D721Med (cell line): ENCODE data around the gene PDE1C.

Experiments
- DNase-seq: peaks from one replicate; pipeline ENCODE4 v3.0.0; 2011; ENCODE audit warnings: low spot score; ENCODE audit not compliant: insufficient read length
- FAIRE-seq: peaks from 2 replicates; lab custom pipeline; 2011; peaks lifted over from hg19 to GRCh38; lab: Jason Lieb, UNC
- TF ChIP-seq, protein P1 (sequence below): IDR thresholded peaks from 2 replicates; pipeline ENCODE4 v1.5.1; 2012; ENCODE audit warnings: mild to moderate bottlenecking, control low read depth; ENCODE audit not compliant: insufficient read depth; ENCODE audit errors: missing control alignments

The PDE1C gene

DNA sequence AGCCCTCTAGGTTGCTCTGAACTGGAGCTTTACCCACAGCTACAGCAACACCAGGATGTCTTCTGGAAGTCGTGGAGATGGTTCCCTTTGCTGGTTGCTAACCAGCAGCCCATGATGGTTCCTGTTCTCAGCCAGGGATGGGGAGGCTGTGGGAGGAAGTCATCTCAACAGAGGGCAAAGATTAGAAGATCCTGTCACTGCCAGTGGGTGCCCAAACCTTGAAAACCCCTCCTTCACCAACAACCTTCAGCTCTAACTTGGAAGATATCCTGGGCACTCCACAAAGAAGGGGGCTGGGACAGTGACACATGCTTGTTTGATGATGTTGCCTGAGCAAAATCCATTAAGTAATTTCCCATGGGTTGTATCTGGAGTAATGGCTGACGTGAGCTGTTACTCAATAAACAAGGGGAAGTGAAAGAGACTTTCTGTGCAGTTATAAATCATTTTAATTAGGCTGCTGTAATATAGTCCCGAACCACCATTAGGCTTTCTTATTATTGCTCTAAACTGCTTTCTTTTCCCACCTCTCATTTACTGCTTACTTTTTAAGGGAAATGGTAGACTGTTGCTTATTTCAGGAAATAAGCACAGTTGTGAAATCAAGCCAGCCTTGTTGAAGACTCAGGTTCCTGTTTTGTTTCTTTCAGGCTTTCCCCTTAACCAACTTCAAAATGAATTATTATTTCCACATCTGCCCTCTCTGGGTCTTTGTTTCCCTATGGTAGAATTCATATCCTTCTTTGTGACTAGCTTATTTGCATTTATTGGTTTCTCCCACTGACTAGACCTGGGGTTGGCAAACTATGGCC lies 258.4 kb downstream of the PDE1C start:
- DNase-seq (no peak), FAIRE-seq (no peak)
- TF ChIP-seq, protein P1, sequence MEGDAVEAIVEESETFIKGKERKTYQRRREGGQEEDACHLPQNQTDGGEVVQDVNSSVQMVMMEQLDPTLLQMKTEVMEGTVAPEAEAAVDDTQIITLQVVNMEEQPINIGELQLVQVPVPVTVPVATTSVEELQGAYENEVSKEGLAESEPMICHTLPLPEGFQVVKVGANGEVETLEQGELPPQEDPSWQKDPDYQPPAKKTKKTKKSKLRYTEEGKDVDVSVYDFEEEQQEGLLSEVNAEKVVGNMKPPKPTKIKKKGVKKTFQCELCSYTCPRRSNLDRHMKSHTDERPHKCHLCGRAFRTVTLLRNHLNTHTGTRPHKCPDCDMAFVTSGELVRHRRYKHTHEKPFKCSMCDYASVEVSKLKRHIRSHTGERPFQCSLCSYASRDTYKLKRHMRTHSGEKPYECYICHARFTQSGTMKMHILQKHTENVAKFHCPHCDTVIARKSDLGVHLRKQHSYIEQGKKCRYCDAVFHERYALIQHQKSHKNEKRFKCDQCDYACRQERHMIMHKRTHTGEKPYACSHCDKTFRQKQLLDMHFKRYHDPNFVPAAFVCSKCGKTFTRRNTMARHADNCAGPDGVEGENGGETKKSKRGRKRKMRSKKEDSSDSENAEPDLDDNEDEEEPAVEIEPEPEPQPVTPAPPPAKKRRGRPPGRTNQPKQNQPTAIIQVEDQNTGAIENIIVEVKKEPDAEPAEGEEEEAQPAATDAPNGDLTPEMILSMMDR, result no peak

DNA sequence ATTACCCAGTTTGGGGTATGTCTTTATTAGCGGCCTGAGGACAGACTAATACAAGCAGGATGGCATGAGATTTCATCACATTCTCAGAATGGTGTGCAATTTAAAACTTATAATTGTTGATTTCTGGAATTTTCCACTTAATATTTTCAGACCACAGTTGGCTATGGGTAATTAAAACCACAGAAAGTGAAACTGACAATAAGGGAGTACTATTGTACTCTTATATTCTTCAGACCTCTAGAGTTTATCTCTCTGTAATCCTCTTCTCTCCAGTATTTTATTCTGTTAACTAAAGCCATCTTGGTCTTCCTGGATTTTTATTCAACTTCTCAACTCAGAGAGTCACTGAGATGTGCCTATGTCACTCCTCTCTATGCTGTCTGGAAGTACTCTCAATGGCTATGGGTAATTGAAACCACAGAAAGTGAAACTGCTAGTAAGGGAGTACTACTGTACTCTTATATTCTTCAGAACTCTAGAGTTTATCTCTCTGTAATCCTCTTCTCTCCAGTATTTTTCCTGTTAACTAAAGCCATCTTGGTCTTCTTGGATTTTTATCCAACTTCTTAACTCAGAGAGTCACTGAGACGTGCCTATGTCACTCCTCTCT lies 264.9 kb downstream of the PDE1C start:
- TF ChIP-seq, protein P1, result no peak
- DNase-seq (no peak), FAIRE-seq (no peak)

DNA sequence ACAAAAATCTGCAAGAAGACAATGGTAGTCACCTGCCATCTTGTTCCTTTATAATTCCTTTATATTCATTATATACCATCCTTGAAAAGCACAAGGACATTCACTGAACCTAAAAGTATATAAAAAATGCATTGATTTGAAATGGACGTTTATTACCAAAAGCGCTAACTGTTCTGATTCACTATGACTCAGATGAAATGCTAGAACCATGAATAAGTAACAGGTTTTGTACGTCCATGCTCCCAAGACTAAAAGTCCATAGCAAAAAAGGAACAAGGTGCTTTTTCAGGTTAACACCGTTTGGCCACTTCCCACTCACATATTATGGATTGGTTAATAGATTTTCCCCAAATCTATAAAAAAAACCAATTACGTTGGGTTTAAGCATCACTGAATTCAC lies 273.8 kb downstream of the PDE1C start:
- no peak for FAIRE-seq
- DNase-seq, result no peak
- TF ChIP-seq, protein P1, result no peak

DNA sequence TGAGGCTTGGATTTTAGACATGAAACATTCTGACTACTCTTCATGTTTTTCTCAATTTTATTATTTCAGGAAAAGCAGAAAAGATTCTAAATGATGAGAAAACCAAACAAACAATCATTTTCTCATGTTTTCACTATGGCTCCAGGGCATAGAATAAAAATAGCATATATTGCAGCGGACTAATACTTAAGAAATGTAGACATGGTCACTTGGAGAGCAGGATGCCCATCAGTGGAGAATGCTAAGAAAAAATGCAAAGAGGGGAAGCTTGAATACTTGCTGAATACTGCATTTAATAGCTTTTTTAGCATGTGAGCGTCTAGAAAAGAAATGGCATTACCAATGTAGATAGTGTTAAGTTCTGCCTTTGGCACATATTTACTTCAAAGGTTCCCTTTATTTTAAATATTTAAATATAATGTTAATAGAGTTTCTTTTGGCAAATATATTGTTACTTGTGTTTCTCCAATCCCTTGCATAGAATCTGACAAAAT lies 275.3 kb downstream of the PDE1C start:
- FAIRE-seq (peak; percentile 46), DNase-seq (no peak)
- TF ChIP-seq, protein P1, result no peak

DNA sequence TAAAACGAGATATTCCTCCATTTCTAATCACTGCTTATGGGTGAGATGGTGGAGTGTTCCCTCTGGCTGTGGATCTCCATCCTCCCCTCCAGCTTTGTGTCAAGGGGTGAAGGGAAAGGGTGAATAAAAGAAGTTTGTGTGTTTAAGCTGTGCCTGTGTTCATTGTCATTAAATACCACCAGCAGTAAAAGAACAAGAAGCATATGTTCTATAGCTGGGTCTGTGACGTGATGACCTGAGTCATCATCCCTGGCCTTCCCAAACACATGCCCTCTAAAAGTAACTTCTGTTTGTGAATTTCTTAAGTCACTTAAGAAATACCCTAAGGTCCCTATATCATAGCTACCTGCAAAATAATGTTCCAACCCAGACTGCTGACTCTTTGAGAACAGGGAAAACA lies 278.3 kb downstream of the PDE1C start:
- TF ChIP-seq, protein P1, result no peak
- DNase-seq, result no peak
- FAIRE-seq, result no peak

DNA sequence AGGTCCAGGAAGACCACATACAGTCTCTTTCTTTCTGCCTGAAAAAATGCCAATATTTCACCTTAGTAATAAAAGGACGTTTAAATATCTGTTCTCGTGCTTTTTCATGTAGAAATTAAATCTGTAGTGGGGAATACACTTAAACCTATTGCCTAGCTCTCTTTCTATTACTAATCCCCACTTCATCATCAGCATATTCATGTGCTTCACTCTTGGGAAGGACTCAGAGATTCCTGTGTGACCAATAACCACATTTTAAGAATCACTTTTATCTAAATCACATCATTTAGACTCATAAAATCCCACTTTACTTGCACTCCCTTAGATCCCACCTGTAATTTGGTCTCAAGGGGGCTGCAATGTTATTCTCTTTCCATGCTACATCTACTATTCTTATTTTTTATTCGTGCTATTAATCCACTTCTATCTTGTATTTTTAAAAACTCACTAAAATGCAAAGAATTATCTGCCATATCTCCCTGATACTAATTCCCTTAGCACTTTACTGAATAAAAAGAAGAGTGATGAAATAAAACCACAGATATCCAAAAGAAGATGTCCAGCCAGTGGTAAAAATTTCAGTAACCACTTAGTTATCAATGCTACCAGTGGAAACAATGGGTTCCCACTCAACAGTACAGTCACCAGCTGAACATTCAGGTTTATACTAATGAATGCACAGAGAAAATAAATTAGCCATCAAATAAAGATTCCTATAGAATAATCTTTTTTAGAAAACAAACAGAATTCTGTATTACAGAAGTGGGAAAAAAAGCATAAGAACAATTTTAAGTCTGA lies 281.1 kb downstream of the PDE1C start:
- TF ChIP-seq, protein P1, result no peak
- DNase-seq, result no peak
- no peak for FAIRE-seq
